HCT116 (cell line): Measurements from ENCODE around the gene ELOVL5. TPM values are rescaled to one million over a fixed set of nuclear protein-coding genes. Genes with fewer than 3 reads are reported as not detected.

Source experiments
- ATAC-seq: fragments of 200-7000 bp; cut with Tn5 transposase; 2 replicates; pipeline ENCODE4 v1.9.1; 2020; ENCODE audit warnings: mild to moderate bottlenecking, moderate library complexity
- BruUV-seq: library from RNA; stranded (reverse); fragments of 400-500 nt; replicated peaks from 2 replicates; lab custom pipeline; 2021; lab: Mats Ljungman, UMichigan
- CTCF ChIA-PET: fragments of 300-600 bp; sonication (Branson Sonifier 250); formaldehyde crosslinking; loops from one replicate; lab custom pipeline; 2021; ENCODE audit warnings: antibody characterized with exemption; lab: Charles Lee
- POLR2A ChIA-PET: fragments of 300-600, 350-600 bp; sonication (Branson Sonifier 250); formaldehyde crosslinking; loops from one replicate; lab custom pipeline; 2021; ENCODE audit warnings: antibody characterized with exemption; lab: Charles Lee
- RAD21 ChIA-PET, 2 experiments: fragments of 300-600 bp; sonication (Branson Sonifier 250); formaldehyde crosslinking; loops; one replicate each; lab custom pipeline; 2023; ENCODE audit warnings: low total read pairs in 2 of 2; ENCODE audit not compliant: uncharacterized antibody in 2 of 2, unreplicated experiment in 2 of 2, low non-redundant PET in 1 of 2; lab: Charles Lee
- DNase-seq: peaks from one replicate; pipeline ENCODE4 v3.0.0-alpha.2; 2010; ENCODE audit warnings: low read depth, low spot score
- H2AFZ ChIP-seq: fragments of 200-600 bp; shearing (Covaris generic), sonication (generic); 2 replicates; pipeline ENCODE4 v1.6.1; 2017; ENCODE audit warnings: low read depth, mixed run types, mixed read lengths, antibody characterized with exemption, low read length; ENCODE audit not compliant: poor library complexity, severe bottlenecking
- H3K27ac ChIP-seq: 2 replicates; pipeline ENCODE4 v1.5.1; 2012; ENCODE audit warnings: low read depth, low read length
- H3K27me3 ChIP-seq: fragments of 200-600 bp; sonication (generic); 2 replicates; pipeline ENCODE4 v1.6.1; 2016; ENCODE audit warnings: mixed run types, low read length, mixed read lengths; ENCODE audit not compliant: insufficient read depth
- H3K36me3 ChIP-seq, 2 experiments: fragments of 200-500 bp in 1 of 2; fragments of 200-600 bp in 1 of 2; sonication (Bioruptor generic) in 1 of 2; sonication (generic) in 1 of 2; 2 replicates each; pipeline versions ENCODE4 v1.5.1 to v1.6.1; 2014 to 2016; ENCODE audit warnings: low read length in 2 of 2, inconsistent platforms in 1 of 2, mixed read lengths in 1 of 2, mixed run types in 1 of 2; ENCODE audit not compliant: insufficient read depth in 2 of 2, control insufficient read depth in 1 of 2
- H3K4me1 ChIP-seq, 2 experiments: fragments of 200-600 bp in 1 of 2; sonication (generic) in 1 of 2; 2 replicates each; pipeline versions ENCODE4 v1.5.1 to v1.6.1; 2012 to 2017; ENCODE audit warnings: low read length in 2 of 2, inconsistent platforms in 1 of 2, mild to moderate bottlenecking in 1 of 2, mixed read lengths in 1 of 2, mixed run types in 1 of 2, moderate library complexity in 1 of 2; ENCODE audit not compliant: insufficient read depth in 2 of 2, control insufficient read depth in 1 of 2
- H3K4me2 ChIP-seq: fragments of 200-600 bp; sonication (generic); 2 replicates; pipeline ENCODE4 v1.6.1; 2017; ENCODE audit warnings: mixed run types, low read length, mixed read lengths
- H3K4me3 ChIP-seq, 2 experiments: fragments of 200-600 bp in 1 of 2; sonication (generic) in 1 of 2; replicated peaks in 1 of 2; 2 replicates each; pipeline ENCODE4 v1.5.1; 2011 to 2016; ENCODE audit warnings: low read length in 2 of 2, control low read depth in 1 of 2, low read depth in 1 of 2, mild to moderate bottlenecking in 1 of 2, mixed read lengths in 1 of 2, mixed run types in 1 of 2
- H3K79me2 ChIP-seq: fragments of 200-600 bp; sonication (generic); 2 replicates; pipeline ENCODE4 v1.6.1; 2017; ENCODE audit warnings: mild to moderate bottlenecking, mixed run types, low read length, moderate library complexity, mixed read lengths; ENCODE audit not compliant: insufficient read depth
- H3K9ac ChIP-seq: fragments of 200-600 bp; sonication (generic); 2 replicates; pipeline ENCODE4 v1.6.1; 2016; ENCODE audit warnings: low read length, mixed read lengths
- H3K9me2 ChIP-seq: fragments of 200-600 bp; sonication (generic), shearing (Covaris generic); 2 replicates; pipeline ENCODE4 v1.6.1; 2017; ENCODE audit warnings: mixed run types, mild to moderate bottlenecking, moderate library complexity; ENCODE audit not compliant: insufficient read depth
- H3K9me3 ChIP-seq, 2 experiments: fragments of 200-500 bp in 1 of 2; fragments of 200-600 bp in 1 of 2; sonication (Bioruptor generic) in 1 of 2; sonication (generic) in 1 of 2; 2 replicates each; pipeline ENCODE4 v1.6.1; 2014 to 2017; ENCODE audit warnings: low read length in 2 of 2, mixed read lengths in 2 of 2, inconsistent platforms in 1 of 2, low read depth in 1 of 2, mild to moderate bottlenecking in 1 of 2, mixed run types in 1 of 2, moderate library complexity in 1 of 2; ENCODE audit not compliant: control insufficient read depth in 1 of 2, insufficient read depth in 1 of 2
- H4K20me1 ChIP-seq: fragments of 200-600 bp; sonication (generic), shearing (Covaris generic); 2 replicates; pipeline ENCODE4 v1.6.1; 2017; ENCODE audit warnings: mixed run types, mild to moderate bottlenecking, moderate library complexity; ENCODE audit not compliant: insufficient read depth
- CEBPB ChIP-seq: IDR thresholded peaks from 2 replicates; pipeline ENCODE4 v1.6.1; 2012; ENCODE audit warnings: low read depth
- EZH2 ChIP-seq: fragments of 200-600 bp; sonication (generic); IDR thresholded peaks from 2 replicates; pipeline ENCODE4 v1.6.1; 2017; ENCODE audit warnings: antibody characterized with exemption, mixed run types
- EZH2phosphoT487 ChIP-seq: fragments of 200-600 bp; IDR thresholded peaks from 2 replicates; pipeline ENCODE4 v1.6.1; 2018; ENCODE audit warnings: antibody characterized with exemption, borderline replicate concordance
- MAX ChIP-seq: IDR thresholded peaks from 2 replicates; pipeline ENCODE4 v1.6.1; 2012
- POLR2AphosphoS5 ChIP-seq: IDR thresholded peaks from 2 replicates; pipeline ENCODE4 v1.6.1; 2011; ENCODE audit warnings: mild to moderate bottlenecking, low read depth, low read length, moderate library complexity
- RAD21 ChIP-seq: IDR thresholded peaks from 2 replicates; pipeline ENCODE4 v1.6.1; 2012; ENCODE audit warnings: low read depth, mild to moderate bottlenecking
- YY1 ChIP-seq: IDR thresholded peaks from 2 replicates; pipeline ENCODE4 v1.6.1; 2011; ENCODE audit warnings: low read length, low read depth, moderate library complexity, mild to moderate bottlenecking; ENCODE audit not compliant: insufficient replicate concordance; ENCODE audit errors: extremely low read depth
- ZFX ChIP-seq: fragments of 450-650 bp; IDR thresholded peaks from 2 replicates; pipeline ENCODE4 v1.6.1; 2017
- ZNF274 ChIP-seq: fragments of 200-500 bp; sonication (Bioruptor generic); IDR thresholded peaks from 2 replicates; pipeline ENCODE4 v1.6.1; 2014; ENCODE audit warnings: mild to moderate bottlenecking, low read depth, low read length, inconsistent platforms
- intact Hi-C: fragments of 100-400 bp; cut with micrococcal nuclease; formaldehyde crosslinking; loops from 2 replicates; pipeline ENCODE4 v1.10.0; 2022
- total RNA-seq: library from RNA; stranded (reverse); gene quantifications from one replicate; pipeline ENCODE4 v1.2.1, GENCODE V29; 2021; ENCODE audit not compliant: unreplicated experiment

ELOVL5 gene
- total RNA-seq, 1 experiment from 2014 or later: 85.3 TPM

GRCh38 chr6:53293691-53294090 lies 55.1 kb downstream of the ELOVL5 start:
- H3K4me3 ChIP-seq: no peak overlapping the region
- intact Hi-C loops: no loop called here
- no peak overlapping the region for H3K27ac ChIP-seq
- H3K9me3 ChIP-seq: no peaks in the 10 kb centered on the region
- CTCF ChIA-PET: no interaction called here
- ATAC-seq (no peak), DNase-seq (no peak)
- TF ChIP-seq EZH2phosphoT487 (no peak), ZFX (no peak), MAX (no peak), CEBPB (no peak), POLR2AphosphoS5 (no peak), YY1 (no peak), ZNF274 (no peak)
- no peaks in the 10 kb centered on the region for H3K9me2 ChIP-seq
- H3K4me2 ChIP-seq: no peak overlapping the region
- H3K9ac ChIP-seq: no peak overlapping the region
- no peak overlapping the region for H2AFZ ChIP-seq
- no peaks in the 10 kb centered on the region for H3K36me3 ChIP-seq
- POLR2A ChIA-PET: no interaction called here
- H4K20me1 ChIP-seq: no peaks in the 10 kb centered on the region
- H3K27me3 ChIP-seq: no peaks in the 10 kb centered on the region
- RAD21 ChIA-PET: no interaction called here
- peaks cover 28% of the 10 kb centered on the region for H3K79me2 ChIP-seq
- BruUV-seq: TSS peak; percentile 44
- no peaks in the 10 kb centered on the region for H3K4me1 ChIP-seq

- POLR2A ChIA-PET: no interaction called here
- no TSS peak for BruUV-seq
Observed at GRCh38 chr6:53290537-53291510, 57.9 kb downstream of the ELOVL5 start.

More at GRCh38 chr6:53290537-53291510, 57.9 kb downstream of the ELOVL5 start:
- RAD21 ChIA-PET: no interaction called here
- H3K27ac ChIP-seq: no peak overlapping the region
- H3K4me3 ChIP-seq: no peak overlapping the region
- H3K36me3 ChIP-seq: no peaks in the 10 kb centered on the region
- peak; percentile 15; the same call in 1 of the 2 replicates for TF ChIP-seq RAD21
- TF ChIP-seq EZH2: no peak
- TF ChIP-seq, all 23 proteins: peak for 1
- Histone ChIP-seq H3K4me2 (no peak overlapping the region), H3K9me2 (no peaks in the 10 kb centered on the region), H3K27me3 (no peaks in the 10 kb centered on the region), H3K9me3 (no peaks in the 10 kb centered on the region), H3K79me2 (peaks cover 3% of the 10 kb centered on the region), H3K9ac (no peak overlapping the region), H4K20me1 (no peaks in the 10 kb centered on the region), H2AFZ (no peak overlapping the region), H3K4me1 (no peaks in the 10 kb centered on the region)
- intact Hi-C loops: no loop called here
- CTCF ChIA-PET: no interaction called here
- ATAC-seq: no peak
- no peak for DNase-seq
